IMR-90 (cell line): ENCODE measurements around the gene ANAPC5. TPM values are rescaled to one million over a fixed set of nuclear protein-coding genes. Genes with fewer than 3 reads are reported as not detected.

Source experiments
- ATAC-seq: fragments of 200-7000 bp; cut with Tn5 transposase; 2 replicates; pipeline ENCODE4 v1.9.1; 2020; ENCODE audit warnings: low read depth, mild to moderate bottlenecking, moderate library complexity
- BruUV-seq: library from RNA; stranded (reverse); fragments of 400-500 nt; replicated peaks from 2 replicates; lab custom pipeline; 2021; lab: Mats Ljungman, UMichigan
- CTCF ChIA-PET: fragments of 300-600 bp; formaldehyde crosslinking; extraction: SDS; loops from one replicate; lab custom pipeline; 2021; ENCODE audit warnings: antibody characterized with exemption; lab: Yijun Ruan, JAX
- POLR2A ChIA-PET: fragments of 300-600 bp; sonication (Branson Sonifier 250); formaldehyde crosslinking; loops from one replicate; lab custom pipeline; 2022; ENCODE audit warnings: antibody characterized with exemption; ENCODE audit not compliant: unreplicated experiment; lab: Charles Lee
- DNase-seq: peaks from one replicate; pipeline ENCODE4 v3.0.0; 2013
- H2AFZ ChIP-seq: replicated peaks from 2 replicates; pipeline ENCODE3; 2013; ENCODE audit warnings: low read length, mild to moderate bottlenecking; ENCODE audit not compliant: poor library complexity
- H2AK5ac ChIP-seq: 2 replicates; pipeline ENCODE4 v1.6.1; 2013; ENCODE audit warnings: low read depth, low read length, inconsistent platforms
- H2AK9ac ChIP-seq: replicated peaks from 2 replicates; pipeline ENCODE3; 2013; ENCODE audit warnings: mild to moderate bottlenecking, low read depth, low read length, moderate library complexity; ENCODE audit not compliant: poor library complexity
- H2BK120ac ChIP-seq: 2 replicates; pipeline ENCODE4 v1.6.1; 2013; ENCODE audit warnings: low read depth, low read length, inconsistent platforms
- H2BK15ac ChIP-seq: 3 replicates; pipeline ENCODE4 v1.6.1; 2013; ENCODE audit warnings: low read depth, low read length, inconsistent platforms
- H2BK20ac ChIP-seq: 2 replicates; pipeline ENCODE4 v1.6.1; 2013; ENCODE audit warnings: low read depth, mild to moderate bottlenecking, inconsistent platforms, low read length, moderate library complexity
- H2BK5ac ChIP-seq: 2 replicates; pipeline ENCODE4 v1.6.1; 2013; ENCODE audit warnings: mild to moderate bottlenecking, low read depth, low read length, inconsistent platforms; ENCODE audit not compliant: poor library complexity, severe bottlenecking
- H3K14ac ChIP-seq: replicated peaks from 2 replicates; pipeline ENCODE4 v1.6.1; 2013; ENCODE audit warnings: low read depth, low read length, inconsistent platforms
- H3K18ac ChIP-seq: 2 replicates; pipeline ENCODE4 v1.6.1; 2013; ENCODE audit warnings: low read depth, low read length, control low read depth
- H3K23ac ChIP-seq: 2 replicates; pipeline ENCODE4 v1.6.1; 2013; ENCODE audit warnings: low read depth, low read length, inconsistent platforms
- H3K27ac ChIP-seq: 2 replicates; pipeline ENCODE4 v1.5.1; 2013; ENCODE audit warnings: mild to moderate bottlenecking, control low read depth, low read length; ENCODE audit not compliant: insufficient read depth
- H3K27me3 ChIP-seq: 2 replicates; pipeline ENCODE4 v1.6.1; 2013; ENCODE audit warnings: low read length; ENCODE audit not compliant: control insufficient read depth, insufficient read depth
- H3K36me3 ChIP-seq: 2 replicates; pipeline ENCODE4 v1.6.1; 2013; ENCODE audit warnings: low read length, mixed read lengths; ENCODE audit not compliant: control insufficient read depth, insufficient read depth
- H3K4ac ChIP-seq: 2 replicates; pipeline ENCODE4 v1.6.1; 2013; ENCODE audit warnings: low read depth, low read length, inconsistent platforms
- H3K4me1 ChIP-seq: 2 replicates; pipeline ENCODE4 v1.6.1; 2013; ENCODE audit warnings: low read length, mixed read lengths; ENCODE audit not compliant: control insufficient read depth, insufficient read depth
- H3K4me2 ChIP-seq: 2 replicates; pipeline ENCODE4 v1.6.1; 2013; ENCODE audit warnings: low read depth, mild to moderate bottlenecking, control low read depth, low read length, moderate library complexity
- H3K4me3 ChIP-seq: 2 replicates; pipeline ENCODE4 v1.5.1; 2013; ENCODE audit warnings: low read depth, mild to moderate bottlenecking, control low read depth, low read length, moderate library complexity; ENCODE audit not compliant: insufficient read depth
- H3K56ac ChIP-seq: 2 replicates; pipeline ENCODE4 v1.6.1; 2013; ENCODE audit warnings: low read length, inconsistent platforms; ENCODE audit not compliant: insufficient read depth; ENCODE audit errors: extremely low read depth
- H3K79me1 ChIP-seq, 2 experiments: 2 replicates each; pipeline ENCODE4 v1.6.1; 2013; ENCODE audit warnings: low read length in 2 of 2, inconsistent platforms in 1 of 2, low read depth in 1 of 2
- H3K9ac ChIP-seq: 2 replicates; pipeline ENCODE4 v1.6.1; 2013; ENCODE audit warnings: low read depth, low read length, control low read depth
- H3K9me1 ChIP-seq: 2 replicates; pipeline ENCODE4 v1.6.1; 2013; ENCODE audit warnings: low read length, inconsistent platforms; ENCODE audit not compliant: insufficient read depth
- H3K9me3 ChIP-seq: 2 replicates; pipeline ENCODE4 v1.6.1; 2013; ENCODE audit warnings: low read length; ENCODE audit not compliant: control insufficient read depth, insufficient read depth
- H4K20me1 ChIP-seq: 2 replicates; pipeline ENCODE4 v1.6.1; 2013; ENCODE audit warnings: low read length, inconsistent platforms; ENCODE audit not compliant: insufficient read depth
- H4K5ac ChIP-seq: 2 replicates; pipeline ENCODE4 v1.6.1; 2013; ENCODE audit warnings: mild to moderate bottlenecking, low read depth, low read length, control low read depth
- H4K8ac ChIP-seq, 2 experiments: 2 replicates each; pipeline ENCODE4 v1.6.1; 2013; ENCODE audit warnings: low read depth in 2 of 2, low read length in 2 of 2, control low read depth in 1 of 2, inconsistent platforms in 1 of 2
- H4K91ac ChIP-seq: 2 replicates; pipeline ENCODE4 v1.6.1; 2013; ENCODE audit warnings: low read depth, low read length, inconsistent platforms; ENCODE audit not compliant: insufficient read depth
- BHLHE40 ChIP-seq: fragments of 150-350 bp; IDR thresholded peaks from 2 replicates; pipeline ENCODE4 v1.6.1; 2016; ENCODE audit warnings: mild to moderate bottlenecking, low read depth, low read length
- CEBPB ChIP-seq: IDR thresholded peaks from 2 replicates; pipeline ENCODE4 v1.6.1; 2012; ENCODE audit warnings: low read depth, low read length, improper control_type of control experiment
- CHD1 ChIP-seq: IDR thresholded peaks from 2 replicates; pipeline ENCODE4 v1.6.1; 2012; ENCODE audit warnings: low read depth, low read length, improper control_type of control experiment
- MAFK ChIP-seq: IDR thresholded peaks from 2 replicates; pipeline ENCODE4 v1.6.1; 2012; ENCODE audit warnings: low read depth, low read length, improper control_type of control experiment
- MAZ ChIP-seq: IDR thresholded peaks from 2 replicates; pipeline ENCODE4 v1.6.1; 2012; ENCODE audit warnings: low read depth, mild to moderate bottlenecking, low read length, improper control_type of control experiment, moderate library complexity, borderline replicate concordance
- MXI1 ChIP-seq: IDR thresholded peaks from 2 replicates; pipeline ENCODE4 v1.6.1; 2012; ENCODE audit warnings: low read depth, mild to moderate bottlenecking, low read length, moderate library complexity, borderline replicate concordance
- NFE2L2 ChIP-seq: fragments of 150-350 bp; IDR thresholded peaks from 2 replicates; pipeline ENCODE4 v1.6.1; 2016; ENCODE audit warnings: low read depth, mild to moderate bottlenecking, low read length
- POLR2A ChIP-seq: IDR thresholded peaks from 2 replicates; pipeline ENCODE4 v1.6.1; 2012; ENCODE audit warnings: mild to moderate bottlenecking, low read depth, low read length
- RAD21 ChIP-seq: IDR thresholded peaks from 2 replicates; pipeline ENCODE4 v1.6.1; 2012; ENCODE audit warnings: low read length, improper control_type of control experiment
- RCOR1 ChIP-seq: IDR thresholded peaks from 2 replicates; pipeline ENCODE4 v1.6.1; 2012; ENCODE audit warnings: mild to moderate bottlenecking, low read length, improper control_type of control experiment; ENCODE audit not compliant: insufficient replicate concordance
- RFX5 ChIP-seq: IDR thresholded peaks from 2 replicates; pipeline ENCODE4 v1.8.0; 2012; ENCODE audit warnings: low read depth, mild to moderate bottlenecking, low read length, moderate library complexity
- SMC3 ChIP-seq: fragments of 150-350 bp; IDR thresholded peaks from 2 replicates; pipeline ENCODE4 v1.6.1; 2016; ENCODE audit warnings: low read depth, mild to moderate bottlenecking, antibody characterized with exemption, low read length, moderate library complexity
- WGBS, 2 experiments: methylation state at CpG; one replicate each; pipeline versions ENCODE4 v1.1.5 to v1.1.7; 2013; ENCODE audit warnings: missing lambda C conversion rate in 2 of 2; ENCODE audit not compliant: insufficient read length in 1 of 2; ENCODE audit errors: extremely low coverage in 2 of 2; 5-methylcytosine and 5-hydroxymethylcytosine counted together
- dilution Hi-C: fragments of 300-500 bp; cut with HindIII; formaldehyde crosslinking; loops from one replicate; pipeline ENCODE4 v1.14.3; 2018; ENCODE audit warnings: low sequenced_read_pairs; ENCODE audit not compliant: unreplicated experiment
- in situ Hi-C: fragments of 300-500 bp; cut with MboI; formaldehyde crosslinking; loops from 3 replicates; pipeline ENCODE4 v1.14.3; 2019; ENCODE audit warnings: low sequenced_read_pairs, inconsistent platforms, mixed read lengths
- intact Hi-C: fragments of 100-400 bp; cut with micrococcal nuclease; formaldehyde crosslinking; loops from 2 replicates; pipeline ENCODE4 v1.10.0; 2022
- polyA plus RNA-seq, 3 experiments: library from polyadenylated mRNA; depleted of rRNA; stranded (reverse); fragments of >200 nt; gene quantifications; 2 replicates each; pipeline ENCODE4 v1.2.3, GENCODE V29; 2012; ENCODE audit warnings: low replicate concordance in 1 of 3
- total RNA-seq: library from RNA; depleted of rRNA; stranded (reverse); fragments of >200 nt; gene quantifications from 2 replicates; pipeline ENCODE4 v1.2.3, GENCODE V29; 2012
- TF ChIP-seq, protein P1 (sequence below): conservative IDR thresholded peaks from 2 replicates; pipeline ENCODE4 v1.5.1; 2012; ENCODE audit warnings: mild to moderate bottlenecking, low read depth, low read length, improper control_type of control experiment
- TF ChIP-seq, protein P2 (sequence below): fragments of 150-350 bp; IDR thresholded peaks from 2 replicates; pipeline ENCODE4 v1.6.1; 2016; ENCODE audit warnings: low read depth, mild to moderate bottlenecking, low read length, moderate library complexity, borderline replicate concordance
- TF ChIP-seq, protein P3 (sequence below): fragments of 150-350 bp; IDR thresholded peaks from 2 replicates; pipeline ENCODE4 v1.6.1; 2017; ENCODE audit warnings: mild to moderate bottlenecking, antibody characterized with exemption, low read length, low read depth

The ANAPC5 gene
- total and polyA plus RNA-seq, 2 of the 4 experiments (the other 2 are of a cell fraction), result 157 to 211 TPM

DNA sequence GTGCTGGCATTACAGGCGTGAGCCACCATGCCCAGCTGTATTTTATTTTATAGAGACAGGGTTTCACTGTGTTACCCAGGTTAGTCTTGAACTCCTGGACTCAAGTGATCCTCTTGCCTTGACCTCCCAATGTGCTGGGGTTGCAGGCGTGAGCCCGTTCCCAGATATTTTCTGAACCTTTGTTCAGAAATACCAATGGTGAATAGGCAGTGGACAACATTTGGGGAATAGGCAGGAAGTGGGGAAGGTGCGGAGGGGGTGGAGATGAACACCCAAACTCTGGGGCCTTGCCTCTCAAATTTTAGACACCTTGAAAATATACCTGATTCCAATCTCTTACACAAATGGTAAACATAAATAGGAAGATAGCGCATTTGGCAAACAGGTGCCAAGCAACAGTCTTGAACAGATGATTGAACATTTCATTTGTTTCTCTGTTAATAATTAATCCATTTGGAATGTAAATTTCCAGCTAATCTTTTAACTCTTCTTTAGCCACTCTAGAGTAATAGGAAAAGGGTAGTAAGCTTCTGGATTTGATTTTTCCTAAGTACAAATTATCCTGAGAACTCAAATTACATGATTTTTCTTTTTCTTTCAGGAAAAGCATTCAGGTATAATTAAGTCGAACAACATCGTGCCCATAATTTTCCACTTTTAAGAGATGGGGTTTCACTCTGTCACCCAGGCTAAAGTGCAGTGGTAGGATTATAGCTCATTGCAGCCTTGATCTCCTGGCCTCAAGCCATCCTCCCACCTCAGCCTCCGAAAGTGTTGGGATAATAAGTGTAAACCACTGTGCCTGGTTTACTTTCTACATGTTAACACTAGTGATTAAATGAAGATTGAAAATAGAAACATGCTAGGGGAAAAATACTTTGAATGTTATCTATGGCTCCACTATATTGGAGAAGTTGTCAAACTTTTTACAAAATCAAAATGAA is 24.8 kb upstream of the ANAPC5 start:
- H4K8ac ChIP-seq, result no peak overlapping the region
- H2BK120ac ChIP-seq, result no peak overlapping the region
- no peak for ATAC-seq
- no peak overlapping the region for H2AFZ ChIP-seq
- no peaks in the 10 kb centered on the region for H3K79me1 ChIP-seq
- no peak overlapping the region for H3K56ac ChIP-seq
- H3K14ac ChIP-seq, result no peak overlapping the region
- H3K9ac ChIP-seq, result no peak overlapping the region
- no peaks in the 10 kb centered on the region for H3K27me3 ChIP-seq
- H2AK9ac ChIP-seq, result no peak overlapping the region
- no peak overlapping the region for H2BK20ac ChIP-seq
- no peak overlapping the region for H4K5ac ChIP-seq
- dilution Hi-C loops (no loop called here), in situ Hi-C loops (no loop called here), intact Hi-C loops (no loop called here)
- POLR2A ChIA-PET, result no interaction called here
- H2BK5ac ChIP-seq, result no peak overlapping the region
- no peak overlapping the region for H3K4me2 ChIP-seq
- no peak for DNase-seq
- H3K23ac ChIP-seq, result no peak overlapping the region
- H3K4me3 ChIP-seq, result no peak overlapping the region
- no peaks in the 10 kb centered on the region for H3K4me1 ChIP-seq
- H3K9me1 ChIP-seq, result no peaks in the 10 kb centered on the region
- no peak overlapping the region for H3K4ac ChIP-seq
- no CpG with 5 or more reads among the region's 8 CpGs for WGBS, 2 experiments
- H3K9me3 ChIP-seq, result no peaks in the 10 kb centered on the region
- no TSS peak for BruUV-seq
- no peak overlapping the region for H4K91ac ChIP-seq
- H4K20me1 ChIP-seq, result no peaks in the 10 kb centered on the region
- no peaks in the 10 kb centered on the region for H3K36me3 ChIP-seq
- CTCF ChIA-PET, result interaction anchor here (1.2 kb wide), 1 partner anchor 14 kb away, joined by 3 read pairs; no protein-coding TSS in a partner anchor
- H3K18ac ChIP-seq, result no peak overlapping the region
- no peak overlapping the region for H2AK5ac ChIP-seq
- no peak overlapping the region for H2BK15ac ChIP-seq
- H3K27ac ChIP-seq, result no peak overlapping the region
- TF ChIP-seq MAFK, result no peak
- no peak for TF ChIP-seq POLR2A
- no peak for TF ChIP-seq RAD21
- TF ChIP-seq RFX5, result no peak
- TF ChIP-seq MXI1, result no peak
- no peak for TF ChIP-seq CEBPB
- TF ChIP-seq RCOR1, result no peak
- TF ChIP-seq, protein P1, sequence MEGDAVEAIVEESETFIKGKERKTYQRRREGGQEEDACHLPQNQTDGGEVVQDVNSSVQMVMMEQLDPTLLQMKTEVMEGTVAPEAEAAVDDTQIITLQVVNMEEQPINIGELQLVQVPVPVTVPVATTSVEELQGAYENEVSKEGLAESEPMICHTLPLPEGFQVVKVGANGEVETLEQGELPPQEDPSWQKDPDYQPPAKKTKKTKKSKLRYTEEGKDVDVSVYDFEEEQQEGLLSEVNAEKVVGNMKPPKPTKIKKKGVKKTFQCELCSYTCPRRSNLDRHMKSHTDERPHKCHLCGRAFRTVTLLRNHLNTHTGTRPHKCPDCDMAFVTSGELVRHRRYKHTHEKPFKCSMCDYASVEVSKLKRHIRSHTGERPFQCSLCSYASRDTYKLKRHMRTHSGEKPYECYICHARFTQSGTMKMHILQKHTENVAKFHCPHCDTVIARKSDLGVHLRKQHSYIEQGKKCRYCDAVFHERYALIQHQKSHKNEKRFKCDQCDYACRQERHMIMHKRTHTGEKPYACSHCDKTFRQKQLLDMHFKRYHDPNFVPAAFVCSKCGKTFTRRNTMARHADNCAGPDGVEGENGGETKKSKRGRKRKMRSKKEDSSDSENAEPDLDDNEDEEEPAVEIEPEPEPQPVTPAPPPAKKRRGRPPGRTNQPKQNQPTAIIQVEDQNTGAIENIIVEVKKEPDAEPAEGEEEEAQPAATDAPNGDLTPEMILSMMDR, result no peak
- TF ChIP-seq, protein P2, sequence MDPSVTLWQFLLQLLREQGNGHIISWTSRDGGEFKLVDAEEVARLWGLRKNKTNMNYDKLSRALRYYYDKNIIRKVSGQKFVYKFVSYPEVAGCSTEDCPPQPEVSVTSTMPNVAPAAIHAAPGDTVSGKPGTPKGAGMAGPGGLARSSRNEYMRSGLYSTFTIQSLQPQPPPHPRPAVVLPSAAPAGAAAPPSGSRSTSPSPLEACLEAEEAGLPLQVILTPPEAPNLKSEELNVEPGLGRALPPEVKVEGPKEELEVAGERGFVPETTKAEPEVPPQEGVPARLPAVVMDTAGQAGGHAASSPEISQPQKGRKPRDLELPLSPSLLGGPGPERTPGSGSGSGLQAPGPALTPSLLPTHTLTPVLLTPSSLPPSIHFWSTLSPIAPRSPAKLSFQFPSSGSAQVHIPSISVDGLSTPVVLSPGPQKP, result no peak
- no peak for TF ChIP-seq BHLHE40
- TF ChIP-seq NFE2L2, result no peak
- TF ChIP-seq MAZ, result no peak
- TF ChIP-seq SMC3, result no peak
- no peak for TF ChIP-seq CHD1
- TF ChIP-seq, protein P3, sequence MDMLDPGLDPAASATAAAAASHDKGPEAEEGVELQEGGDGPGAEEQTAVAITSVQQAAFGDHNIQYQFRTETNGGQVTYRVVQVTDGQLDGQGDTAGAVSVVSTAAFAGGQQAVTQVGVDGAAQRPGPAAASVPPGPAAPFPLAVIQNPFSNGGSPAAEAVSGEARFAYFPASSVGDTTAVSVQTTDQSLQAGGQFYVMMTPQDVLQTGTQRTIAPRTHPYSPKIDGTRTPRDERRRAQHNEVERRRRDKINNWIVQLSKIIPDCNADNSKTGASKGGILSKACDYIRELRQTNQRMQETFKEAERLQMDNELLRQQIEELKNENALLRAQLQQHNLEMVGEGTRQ, result no peak
